GM18907 (cell line): ENCODE data around the gene ZC3H7A.
"Not testable (repeated sequence)": the region's sequence is repeated elsewhere in the genome, so short reads cannot be mapped to it uniquely, and the experiment has no call there.

ENCODE experiments used
- ATAC-seq: cut with Tn5 transposase; IDR thresholded peaks from one replicate; pipeline ENCODE4 v1.9.1; 2021; ENCODE audit warnings: mild to moderate bottlenecking, moderate library complexity; ENCODE audit not compliant: unreplicated experiment

Gene ZC3H7A

DNA sequence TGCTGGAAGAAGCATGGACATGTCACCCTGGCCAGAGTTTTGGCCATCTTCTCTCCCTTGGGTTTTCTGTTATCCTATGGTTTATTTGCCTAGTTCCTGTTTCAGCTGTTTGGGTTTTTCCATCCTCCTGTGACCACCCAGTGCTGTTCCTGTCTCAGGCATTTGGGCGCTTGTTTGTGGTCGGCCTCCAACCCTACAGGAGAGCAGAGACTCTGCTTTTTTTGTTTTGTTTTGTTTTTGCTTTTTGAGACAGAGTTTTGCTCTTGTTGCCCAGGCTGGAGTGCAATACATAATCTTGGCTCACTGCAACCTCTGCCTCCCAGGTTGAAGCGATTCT, 3.3 kb upstream of the ZC3H7A start:
- no peak for ATAC-seq

DNA sequence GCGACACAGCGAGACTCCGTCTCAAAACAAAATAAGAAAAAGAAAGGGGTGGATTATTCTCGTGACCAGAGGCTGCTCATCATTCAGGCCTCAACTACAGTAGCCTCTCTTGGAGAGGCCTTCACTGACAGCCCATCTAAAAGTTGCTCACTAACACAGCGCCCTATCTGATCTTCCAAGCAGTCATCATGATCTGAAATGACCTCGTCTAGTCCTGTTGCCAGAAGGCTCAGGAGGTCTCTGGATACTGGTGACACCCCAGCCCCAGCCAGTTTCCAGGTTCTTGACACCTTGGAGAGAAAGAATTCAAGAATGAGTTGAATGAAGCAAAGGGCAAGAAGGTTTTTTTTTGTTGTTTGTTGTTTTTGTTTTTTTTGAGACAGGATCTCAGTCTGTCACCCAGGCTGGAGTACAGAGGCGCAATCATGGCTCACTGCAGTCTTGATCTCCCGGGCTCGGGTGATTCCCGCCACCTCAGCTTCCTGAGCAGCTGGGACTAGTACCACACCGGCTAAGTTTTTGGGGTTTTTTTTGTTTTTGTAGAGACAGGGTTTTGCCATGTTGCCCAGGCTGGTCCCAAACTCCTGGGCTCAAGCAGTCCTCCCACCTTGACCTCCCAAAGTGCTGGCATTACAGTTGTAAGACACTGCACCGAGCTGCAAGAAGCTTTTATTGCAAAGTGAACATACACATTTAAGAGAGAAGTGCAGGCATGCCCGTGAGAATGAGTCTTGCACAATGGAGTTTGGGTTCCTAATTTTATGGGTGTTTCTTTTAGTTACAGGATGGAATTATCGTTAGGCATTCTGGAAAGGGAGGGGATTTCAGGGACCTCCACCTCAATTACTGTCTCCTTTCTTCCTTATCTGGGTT, 2.7 kb upstream of the ZC3H7A start:
- no peak for ATAC-seq

- ATAC-seq, result no peak
These were observed 1.9 kb upstream of the ZC3H7A start for GRCh38 chr16:11799017-11799381.

GRCh38 chr16:11797957-11798299, 870 bp upstream of the ZC3H7A start:
- ATAC-seq, result no peak

- ATAC-seq, result peak; percentile 13
These were observed 562 bp downstream of the ZC3H7A start for GRCh38 chr16:11796227-11797165.

- ATAC-seq, result no peak
These were observed 1.2 kb downstream of the ZC3H7A start for GRCh38 chr16:11795887-11796226.

- ATAC-seq, result no peak
These were observed 1.8 kb downstream of the ZC3H7A start for GRCh38 chr16:11794996-11795886.

DNA sequence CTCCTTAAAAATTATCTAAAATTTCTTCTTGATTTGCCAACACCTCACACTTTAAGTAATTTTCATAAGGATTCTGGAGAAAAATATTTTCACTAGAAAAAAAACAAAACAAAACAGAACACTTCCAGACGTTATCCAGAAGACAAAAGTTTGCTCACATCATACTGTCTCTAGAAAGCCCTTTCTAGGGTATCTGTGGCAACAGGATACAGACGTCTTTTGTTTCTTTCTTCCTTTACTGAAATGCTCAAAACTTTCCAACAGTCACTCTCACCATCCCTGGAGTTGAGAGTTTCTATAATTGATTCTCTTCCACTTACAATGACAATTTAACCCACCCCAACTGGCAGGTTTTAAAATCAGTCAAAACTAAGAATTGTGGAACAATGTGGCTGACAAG, 2.6 kb downstream of the ZC3H7A start:
- ATAC-seq, result no peak

GRCh38 chr16:11793840-11794239, 3.2 kb downstream of the ZC3H7A start:
- ATAC-seq, result no peak

DNA sequence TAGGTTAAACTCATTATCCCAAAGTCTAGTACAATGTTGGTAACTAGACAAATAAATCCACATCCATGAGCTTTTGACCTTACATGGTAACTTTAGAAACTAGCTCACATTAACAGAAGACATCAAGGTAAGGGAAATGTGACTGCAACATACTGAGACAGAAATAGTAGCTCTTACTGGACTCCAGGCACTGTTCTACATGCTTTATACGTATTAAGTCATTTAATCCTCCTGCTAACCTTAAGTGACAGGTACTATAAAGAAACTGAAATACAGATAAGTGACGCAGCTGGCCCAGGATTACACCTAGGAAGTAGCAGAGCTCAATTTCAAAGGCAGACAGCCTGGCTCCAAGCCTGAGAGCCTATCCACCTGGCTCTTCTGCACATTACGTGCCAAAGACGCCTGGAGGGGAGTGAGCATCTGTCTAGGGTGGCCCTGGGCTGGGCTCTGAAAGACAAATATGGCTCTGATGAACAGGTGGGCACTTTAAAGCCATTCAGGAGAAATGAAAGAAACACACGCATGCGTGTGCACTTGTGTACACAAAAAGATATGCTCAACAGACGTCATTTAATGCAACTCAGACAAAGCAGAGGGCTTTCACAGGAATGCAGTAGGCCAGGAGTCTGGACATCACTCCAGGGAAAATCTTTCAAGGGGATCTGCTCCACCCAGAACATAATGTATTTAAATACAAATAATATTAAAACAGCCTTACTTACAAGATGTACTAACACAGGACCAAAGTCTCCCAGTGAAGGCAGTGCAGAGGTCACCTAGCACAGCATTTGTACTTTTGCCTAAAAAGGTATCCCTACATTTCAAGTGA, 4.4 kb downstream of the ZC3H7A start:
- ATAC-seq, result no peak

GRCh38 chr16:11791144-11791828, 5.8 kb downstream of the ZC3H7A start:
- no peak for ATAC-seq

DNA sequence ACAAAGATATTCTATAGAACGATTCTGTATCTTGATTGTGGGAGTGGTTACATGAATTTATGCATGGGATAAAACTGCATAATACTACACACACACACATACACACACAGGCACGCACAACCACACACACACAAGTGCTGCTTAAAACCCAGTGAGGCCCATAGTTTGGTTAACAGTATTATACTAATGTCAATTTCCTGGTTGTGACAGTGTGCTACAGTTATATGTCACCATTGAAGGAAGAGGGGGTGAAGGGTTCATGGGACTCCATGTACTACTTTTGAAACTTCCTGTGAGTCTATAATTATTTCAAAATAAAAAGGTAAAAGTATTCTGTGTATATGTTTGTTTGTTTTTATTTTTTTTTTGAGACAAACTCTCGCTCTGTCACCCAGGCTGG, 8.1 kb downstream of the ZC3H7A start:
- no peak for ATAC-seq

DNA sequence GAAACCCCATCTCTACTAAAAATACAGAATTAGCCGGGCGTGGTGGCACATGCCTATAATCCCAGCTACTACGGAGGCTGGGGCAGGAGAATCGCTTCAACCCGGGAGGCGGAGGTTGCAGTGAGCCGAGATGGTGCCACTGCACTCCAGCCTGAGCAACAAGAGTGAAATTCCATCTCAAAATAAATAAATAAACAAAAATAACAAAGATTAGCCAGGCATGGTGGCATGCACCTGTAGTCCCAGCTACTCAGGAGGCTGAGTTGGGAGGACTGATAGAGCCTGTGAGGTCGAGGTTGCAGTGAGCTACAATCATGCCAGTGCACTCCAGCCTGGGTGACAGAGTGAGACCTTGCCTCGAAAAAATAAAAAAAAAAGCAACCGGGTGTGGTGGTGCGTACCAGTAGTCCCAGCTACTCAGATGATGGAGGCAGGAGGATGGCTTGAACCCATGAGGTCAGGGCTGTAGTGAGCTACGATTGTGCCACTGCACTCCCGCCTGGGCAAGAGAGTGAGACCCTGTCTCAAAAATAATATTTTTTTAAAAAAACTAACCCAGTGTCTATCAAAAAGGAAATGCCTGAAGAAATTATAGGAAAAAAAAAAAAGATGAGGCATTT, 12.0 kb downstream of the ZC3H7A start:
- not testable (repeated sequence) for ATAC-seq

DNA sequence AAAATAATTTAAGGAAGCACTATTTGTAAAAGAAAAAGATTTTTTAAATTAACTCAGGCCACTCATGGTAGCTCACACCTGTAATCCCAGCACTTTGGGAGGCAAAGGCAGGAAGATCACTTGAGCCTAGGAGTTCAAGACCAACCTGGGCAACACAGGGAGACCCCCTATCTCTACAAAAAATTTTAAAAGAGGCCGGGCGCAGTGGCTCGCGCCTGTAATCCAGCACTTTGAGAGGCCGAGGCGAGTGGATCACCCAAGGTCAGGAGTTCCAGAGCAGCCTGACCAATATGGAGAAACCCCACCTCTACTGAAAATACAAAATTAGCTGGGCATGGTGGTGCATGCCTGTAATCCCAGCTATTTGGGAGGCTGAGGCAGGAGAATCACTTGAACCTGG, 12.7 kb downstream of the ZC3H7A start:
- ATAC-seq, result not testable (repeated sequence)

DNA sequence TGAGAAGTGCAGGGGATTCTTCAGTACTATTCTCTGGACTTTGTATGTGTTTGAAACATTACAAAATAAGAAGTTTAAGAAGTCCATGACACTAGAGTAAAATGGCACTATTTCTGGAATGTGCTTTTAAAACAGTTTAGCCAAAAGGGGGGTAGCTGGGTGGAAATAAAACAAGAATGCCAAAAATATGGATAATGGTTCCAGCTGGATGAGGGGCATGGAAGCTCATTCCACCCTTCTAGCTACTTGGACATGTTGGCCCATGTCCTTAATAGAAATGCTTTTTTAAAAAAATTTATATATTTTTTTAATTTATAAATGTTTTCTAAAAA, 13.1 kb downstream of the ZC3H7A start:
- no peak for ATAC-seq

DNA sequence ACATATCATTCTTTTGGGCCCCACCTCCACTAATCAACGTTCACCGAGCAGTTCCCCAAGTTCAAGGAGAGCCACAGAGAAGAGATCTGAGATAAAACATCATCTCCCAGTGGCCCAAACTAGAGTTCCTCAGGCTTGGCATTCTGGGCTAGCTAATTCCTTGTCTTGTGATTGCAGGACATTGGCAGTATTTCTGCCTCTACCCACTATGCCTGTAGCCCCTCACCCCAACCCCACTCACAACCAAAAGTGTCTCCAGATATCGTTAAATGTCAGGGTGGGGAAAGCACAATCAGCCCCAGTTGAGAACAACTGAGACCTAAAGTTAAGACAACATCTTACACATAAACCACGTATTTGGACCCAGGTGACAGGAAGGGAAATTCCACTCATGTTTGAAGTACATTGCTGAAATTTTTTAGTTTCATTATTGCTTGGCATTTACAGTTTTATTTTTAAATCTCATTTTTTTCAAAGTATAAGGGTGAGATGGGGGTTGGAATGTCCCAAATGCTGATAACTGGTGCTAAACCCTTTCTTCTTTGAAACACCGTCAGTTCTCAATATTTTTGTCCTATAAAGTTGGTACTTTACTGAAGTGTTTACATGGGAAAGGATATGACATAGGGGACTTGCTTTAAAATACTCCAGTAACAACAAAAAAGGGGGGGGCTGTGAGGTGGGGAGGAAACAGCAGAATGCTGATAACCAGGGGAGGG, 13.6 kb downstream of the ZC3H7A start:
- ATAC-seq, result peak; percentile 57

- ATAC-seq, result no peak
These were observed 15.3 kb downstream of the ZC3H7A start for GRCh38 chr16:11781773-11782172.

- ATAC-seq, result no peak
These were observed 15.9 kb downstream of the ZC3H7A start for GRCh38 chr16:11780991-11781680.
